A673 (cell line): Measurements from ENCODE around the gene USP2. TPM values are rescaled to one million over a fixed set of nuclear protein-coding genes. Genes with fewer than 3 reads are reported as not detected.

Experiments used
- BruUV-seq: library from RNA; stranded (reverse); fragments of 400-500 nt; replicated peaks from 2 replicates; lab custom pipeline; 2021; lab: Mats Ljungman, UMichigan
- CTCF ChIA-PET: fragments of 300-600 bp; sonication (Branson Sonifier 250); formaldehyde crosslinking; loops from one replicate; lab custom pipeline; 2022; ENCODE audit warnings: antibody characterized with exemption; lab: Charles Lee
- POLR2A ChIA-PET: fragments of 300-600 bp; sonication (Branson Sonifier 250); formaldehyde crosslinking; loops from one replicate; lab custom pipeline; 2022; ENCODE audit warnings: antibody characterized with exemption; ENCODE audit not compliant: low non-redundant PET; lab: Charles Lee
- DNase-seq: peaks from one replicate; pipeline ENCODE4 v3.0.0-alpha.2; 2015; ENCODE audit warnings: low spot score
- H3K27ac ChIP-seq: fragments of 200-600 bp; sonication (generic); 2 replicates; pipeline ENCODE4 v1.5.1; 2016; ENCODE audit warnings: mixed run types, low read depth, mild to moderate bottlenecking, mixed read lengths, antibody characterized with exemption, low read length; ENCODE audit not compliant: poor library complexity, severe bottlenecking
- H3K27me3 ChIP-seq: fragments of 200-600 bp; sonication (generic); replicated peaks from 2 replicates; pipeline ENCODE4 v1.6.1; 2017; ENCODE audit warnings: mixed run types, low read depth, mild to moderate bottlenecking, mixed read lengths, antibody characterized with exemption, low read length; ENCODE audit not compliant: insufficient read depth, poor library complexity
- H3K36me3 ChIP-seq: fragments of 200-600 bp; sonication (generic); 2 replicates; pipeline ENCODE4 v1.6.1; 2016; ENCODE audit warnings: mixed run types, mild to moderate bottlenecking, mixed read lengths, antibody characterized with exemption, low read length; ENCODE audit not compliant: insufficient read depth, poor library complexity, severe bottlenecking
- H3K4me1 ChIP-seq: fragments of 200-600 bp; sonication (generic); 2 replicates; pipeline ENCODE4 v1.6.1; 2017; ENCODE audit warnings: mixed run types, mild to moderate bottlenecking, mixed read lengths, antibody characterized with exemption, low read length; ENCODE audit not compliant: insufficient read depth, poor library complexity, severe bottlenecking
- H3K4me3 ChIP-seq: fragments of 200-600 bp; sonication (generic); 2 replicates; pipeline ENCODE4 v1.5.1; 2016; ENCODE audit warnings: low read depth, mixed run types, mild to moderate bottlenecking, mixed read lengths, low read length; ENCODE audit not compliant: poor library complexity, severe bottlenecking
- H3K9me3 ChIP-seq: fragments of 200-600 bp; sonication (generic); 2 replicates; pipeline ENCODE4 v1.6.1; 2016; ENCODE audit warnings: mixed run types, low read depth, mild to moderate bottlenecking, mixed read lengths, antibody characterized with exemption, low read length; ENCODE audit not compliant: poor library complexity, severe bottlenecking
- EZH2 ChIP-seq: fragments of 200-600 bp; sonication (generic); IDR thresholded peaks from 2 replicates; pipeline ENCODE4 v1.6.1; 2017; ENCODE audit warnings: borderline replicate concordance, low read depth, mild to moderate bottlenecking, mixed read lengths, antibody characterized with exemption, low read length; ENCODE audit not compliant: poor library complexity, severe bottlenecking
- intact Hi-C: fragments of 100-400 bp; cut with micrococcal nuclease; formaldehyde crosslinking; loops from one replicate; pipeline ENCODE4 v1.10.0; 2022; ENCODE audit not compliant: unreplicated experiment
- total RNA-seq: library from RNA; stranded (reverse); gene quantifications from 2 replicates; pipeline ENCODE4 v1.2.3, GENCODE V29; 2021
- TF ChIP-seq, protein P1 (sequence below): fragments of 300-800, 200-600 bp; sonication (generic); conservative IDR thresholded peaks from 2 replicates; pipeline ENCODE4 v1.5.1; 2017; ENCODE audit warnings: low read depth, mild to moderate bottlenecking, antibody characterized with exemption, low read length, moderate library complexity, mixed read lengths

USP2 gene
- total RNA-seq, 1 experiment from 2014 or later = 4.8 TPM

DNA sequence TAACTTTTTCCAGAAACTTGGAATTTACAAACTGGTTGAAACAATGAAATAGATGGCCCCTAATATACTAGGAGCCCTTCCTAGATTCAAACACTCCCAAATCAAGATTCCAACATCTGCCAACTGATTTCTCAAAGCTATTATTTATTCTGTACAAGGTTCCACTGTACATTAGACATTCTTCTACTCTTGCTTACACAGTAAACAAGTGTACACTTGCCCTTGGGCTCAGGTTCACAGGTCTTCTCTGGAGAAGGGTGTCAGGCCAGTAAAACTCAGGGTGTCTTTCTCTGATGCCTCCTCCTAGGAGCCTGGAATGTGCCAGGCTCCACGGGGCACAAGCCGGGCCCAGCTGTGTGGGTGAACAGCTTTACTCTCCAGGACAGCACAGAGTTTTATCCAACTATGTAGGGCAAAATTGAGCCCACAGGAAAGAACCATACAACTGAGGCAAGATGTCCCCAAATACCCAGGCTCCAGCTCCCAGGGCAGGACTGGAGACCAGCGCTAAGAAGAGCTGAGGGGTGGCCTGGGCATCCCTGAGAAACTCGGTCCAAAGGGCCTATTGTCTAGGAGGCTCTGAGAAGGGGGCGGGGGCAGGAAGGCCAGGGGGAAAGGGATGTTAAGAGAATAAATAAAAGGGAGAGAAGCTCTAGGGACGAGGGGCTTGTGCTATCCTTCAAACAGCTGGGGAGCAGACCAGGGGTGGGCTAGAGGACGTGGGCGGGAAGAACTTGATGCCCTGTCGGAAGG is 26.2 kb downstream of the USP2 start:
- H3K27ac ChIP-seq = no peak overlapping the region
- BruUV-seq = no TSS peak
- CTCF ChIA-PET = interaction anchor here (0.5 to 2.5 kb wide), 11 partner anchors 8 to 123 kb away, joined by 3 to 50 read pairs (median 5); partner anchors contain the start of genes MCAM and USP2
- H3K27me3 ChIP-seq = no peaks in the 10 kb centered on the region
- intact Hi-C loops = loop anchor here (10.0 kb wide), 1 partner anchor 750 kb away; no protein-coding TSS in a partner anchor
- POLR2A ChIA-PET = interaction anchor here (0.6 kb wide), 1 partner anchor 17 kb away, joined by 24 read pairs; no protein-coding TSS in a partner anchor
- DNase-seq = no peak
- TF ChIP-seq, protein P1, sequence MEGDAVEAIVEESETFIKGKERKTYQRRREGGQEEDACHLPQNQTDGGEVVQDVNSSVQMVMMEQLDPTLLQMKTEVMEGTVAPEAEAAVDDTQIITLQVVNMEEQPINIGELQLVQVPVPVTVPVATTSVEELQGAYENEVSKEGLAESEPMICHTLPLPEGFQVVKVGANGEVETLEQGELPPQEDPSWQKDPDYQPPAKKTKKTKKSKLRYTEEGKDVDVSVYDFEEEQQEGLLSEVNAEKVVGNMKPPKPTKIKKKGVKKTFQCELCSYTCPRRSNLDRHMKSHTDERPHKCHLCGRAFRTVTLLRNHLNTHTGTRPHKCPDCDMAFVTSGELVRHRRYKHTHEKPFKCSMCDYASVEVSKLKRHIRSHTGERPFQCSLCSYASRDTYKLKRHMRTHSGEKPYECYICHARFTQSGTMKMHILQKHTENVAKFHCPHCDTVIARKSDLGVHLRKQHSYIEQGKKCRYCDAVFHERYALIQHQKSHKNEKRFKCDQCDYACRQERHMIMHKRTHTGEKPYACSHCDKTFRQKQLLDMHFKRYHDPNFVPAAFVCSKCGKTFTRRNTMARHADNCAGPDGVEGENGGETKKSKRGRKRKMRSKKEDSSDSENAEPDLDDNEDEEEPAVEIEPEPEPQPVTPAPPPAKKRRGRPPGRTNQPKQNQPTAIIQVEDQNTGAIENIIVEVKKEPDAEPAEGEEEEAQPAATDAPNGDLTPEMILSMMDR = no peak
- TF ChIP-seq EZH2 = no peak
- H3K9me3 ChIP-seq = no peaks in the 10 kb centered on the region
- H3K4me1 ChIP-seq = no peaks in the 10 kb centered on the region
- H3K4me3 ChIP-seq = no peak overlapping the region
- peaks cover 4% of the 10 kb centered on the region for H3K36me3 ChIP-seq

DNA sequence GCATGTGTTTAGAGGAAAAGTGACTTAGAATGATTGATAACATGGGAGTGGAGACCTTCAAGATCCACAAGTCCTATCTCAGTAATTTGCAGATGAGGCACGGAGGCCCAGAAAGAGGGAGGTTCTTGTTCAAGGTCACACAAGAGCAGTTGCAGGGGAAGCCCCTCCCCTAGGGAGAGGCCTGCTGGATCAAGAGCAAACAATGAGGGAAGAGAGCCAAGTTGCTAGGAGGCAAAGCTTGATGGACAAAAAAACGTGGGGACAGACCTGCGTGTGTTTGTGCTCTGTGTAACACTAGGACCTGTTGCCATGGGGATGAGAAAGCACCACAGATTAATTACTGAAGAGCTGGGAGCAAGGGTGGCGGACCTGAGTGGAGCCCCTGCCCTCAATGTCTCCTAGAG is 28.6 kb downstream of the USP2 start:
- H3K27me3 ChIP-seq = no peaks in the 10 kb centered on the region
- no peak overlapping the region for H3K4me3 ChIP-seq
- H3K36me3 ChIP-seq = no peaks in the 10 kb centered on the region
- H3K27ac ChIP-seq = no peak overlapping the region
- TF ChIP-seq, protein P1 = no peak
- no peak for TF ChIP-seq EZH2
- no peak for DNase-seq
- intact Hi-C loops = loop anchor here (10.0 kb wide), 1 partner anchor 752 kb away; no protein-coding TSS in a partner anchor
- H3K4me1 ChIP-seq = no peaks in the 10 kb centered on the region
- H3K9me3 ChIP-seq = no peaks in the 10 kb centered on the region
- no TSS peak for BruUV-seq
- ChIA-PET CTCF (interaction anchor here (0.6 kb wide), 1 partner anchor 70 kb away, joined by 8 read pairs; the partner anchor contains the start of gene THY1), POLR2A (no interaction called here)

DNA sequence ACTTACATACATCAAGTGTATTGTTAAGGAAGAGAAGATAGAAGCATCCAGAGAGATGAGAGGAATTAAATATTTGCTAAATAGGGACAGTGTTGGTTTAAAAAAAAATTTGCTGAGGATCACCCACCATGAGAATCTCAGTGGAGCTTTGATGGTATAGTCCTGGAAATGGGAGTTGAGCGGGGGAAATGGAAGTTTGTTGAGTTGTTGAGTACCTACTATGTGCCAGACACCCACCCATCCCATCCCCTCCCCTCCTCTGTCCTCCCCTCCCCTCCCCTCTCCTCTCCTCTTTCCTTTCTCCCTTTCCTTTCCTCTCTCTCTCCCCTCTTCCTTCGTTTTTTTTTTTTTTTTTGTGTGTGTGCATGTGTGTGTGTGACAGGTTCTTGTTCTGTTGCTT is 30.3 kb downstream of the USP2 start:
- H3K9me3 ChIP-seq = no peaks in the 10 kb centered on the region
- H3K27ac ChIP-seq = no peak overlapping the region
- TF ChIP-seq EZH2 = no peak
- TF ChIP-seq, protein P1 = no peak
- ChIA-PET POLR2A (no interaction called here), CTCF (no interaction called here)
- no peaks in the 10 kb centered on the region for H3K4me1 ChIP-seq
- intact Hi-C loops = loop anchor here (10.0 kb wide), 1 partner anchor 754 kb away; no protein-coding TSS in a partner anchor
- H3K27me3 ChIP-seq = no peaks in the 10 kb centered on the region
- no TSS peak for BruUV-seq
- DNase-seq = no peak
- H3K4me3 ChIP-seq = no peak overlapping the region
- no peaks in the 10 kb centered on the region for H3K36me3 ChIP-seq
